Sigmoid colon (tissue), 7 donors: ENCODE results near the gene EBNA1BP2. TPM values are rescaled to one million over a fixed set of nuclear protein-coding genes. Genes with fewer than 3 reads are reported as not detected.

Source experiments
- DNase-seq: peaks from one replicate; pipeline ENCODE4 v3.0.0-alpha.2; 2019
- H3K27ac ChIP-seq, 4 donors: fragments of 200-600 bp; sonication (generic); one replicate each; pipeline ENCODE4 v1.5.1; 2016 to 2019; ENCODE audit warnings: mild to moderate bottlenecking in 1 of 4
- H3K27me3 ChIP-seq, 3 donors: fragments of 200-600 bp; sonication (generic); one replicate each; pipeline ENCODE4 v1.5.1; 2019; ENCODE audit warnings: mild to moderate bottlenecking in 1 of 3
- H3K36me3 ChIP-seq, 4 donors: fragments of 200-600 bp; sonication (generic); one replicate each; pipeline ENCODE4 v1.5.1; 2016 to 2019
- H3K4me1 ChIP-seq, 4 donors: fragments of 200-600 bp; sonication (generic); one replicate each; pipeline ENCODE4 v1.5.1; 2017 to 2019
- H3K4me3 ChIP-seq, 4 donors: fragments of 200-600 bp; sonication (generic); one replicate each; pipeline ENCODE4 v1.5.1; 2017 to 2019; ENCODE audit warnings: mild to moderate bottlenecking in 2 of 4, moderate library complexity in 1 of 4
- H3K9me3 ChIP-seq, 4 donors: fragments of 200-600 bp in 3 of 4; sonication (generic) in 3 of 4; one replicate each; pipeline versions ENCODE4 v1.5.1 to v1.6.1; 2013 to 2019
- EP300 ChIP-seq, 4 donors: sonication (generic); formaldehyde crosslinking; IDR thresholded peaks; one replicate each; pipeline ENCODE4 v1.6.1; 2017; ENCODE audit warnings: antibody characterized with exemption in 4 of 4
- POLR2A ChIP-seq, 2 donors: fragments of 450-650 bp; IDR thresholded peaks; one replicate each; pipeline ENCODE4 v1.6.1; 2016; ENCODE audit warnings: antibody characterized with exemption in 2 of 2, mild to moderate bottlenecking in 2 of 2, moderate library complexity in 2 of 2
- POLR2AphosphoS5 ChIP-seq, 4 donors: sonication (generic); formaldehyde crosslinking; IDR thresholded peaks; one replicate each; pipeline ENCODE4 v1.6.1; 2017; ENCODE audit warnings: antibody characterized with exemption in 4 of 4
- WGBS, 2 donors: extraction: QIAGEN DNeasy Blood & Tissue Kit; methylation state at CpG; one replicate each; pipeline ENCODE4 v1.1.7; 2013; 5-methylcytosine and 5-hydroxymethylcytosine counted together
- intact Hi-C: fragments of 100-400 bp; cut with DNase I; formaldehyde crosslinking; loops from one replicate; pipeline ENCODE4 v1.15.1; 2023
- polyA plus RNA-seq, 3 donors: library from polyadenylated mRNA; stranded (reverse); fragments of 200-250 nt; gene quantifications; one replicate each; pipeline ENCODE4 v1.2.3, GENCODE V29; 2013
- total RNA-seq, 4 donors: library from RNA; depleted of rRNA; stranded (reverse); fragments of >200 nt; gene quantifications; one replicate each; pipeline ENCODE4 v1.1.0, GENCODE V29; 2016
- TF ChIP-seq, protein P1 (sequence below), 4 experiments: fragments of 450-650 bp in 3 of 4; fragments of 200-600 bp in 1 of 4; IDR thresholded peaks; one replicate each; pipeline ENCODE4 v1.5.1; 2016 to 2019; ENCODE audit warnings: antibody characterized with exemption in 4 of 4, mild to moderate bottlenecking in 3 of 4, moderate library complexity in 2 of 4
- donor health status: healthy with polysubstance abuse.
- donor health status: Bipolar disorder and iron deficiency.
- donor health status: healthy.

The EBNA1BP2 gene
- total and polyA plus RNA-seq, 7 donors = 34.9 to 75.0 (median 48.7) TPM

GRCh38 chr1:43156026-43156425 lies 16.1 kb downstream of the EBNA1BP2 start:
- no peak for DNase-seq
- peaks cover 0 to 15% (median 3%) of the 10 kb centered on the region in 3 donors for H3K27me3 ChIP-seq
- H3K4me3 ChIP-seq = no peak overlapping the region
- H3K36me3 ChIP-seq = no peaks in the 10 kb centered on the region
- no peaks in the 10 kb centered on the region for H3K4me1 ChIP-seq
- 82 to 86% methylated on average over 7 of the region's 7 CpGs for WGBS, 2 donors
- TF ChIP-seq EP300 (IDR thresholded peaks at IDR 0.05) (no peak), POLR2A (IDR thresholded peaks at IDR 0.05) (no peak), POLR2AphosphoS5 (IDR thresholded peaks at IDR 0.05) (no peak)
- TF ChIP-seq, protein P1, sequence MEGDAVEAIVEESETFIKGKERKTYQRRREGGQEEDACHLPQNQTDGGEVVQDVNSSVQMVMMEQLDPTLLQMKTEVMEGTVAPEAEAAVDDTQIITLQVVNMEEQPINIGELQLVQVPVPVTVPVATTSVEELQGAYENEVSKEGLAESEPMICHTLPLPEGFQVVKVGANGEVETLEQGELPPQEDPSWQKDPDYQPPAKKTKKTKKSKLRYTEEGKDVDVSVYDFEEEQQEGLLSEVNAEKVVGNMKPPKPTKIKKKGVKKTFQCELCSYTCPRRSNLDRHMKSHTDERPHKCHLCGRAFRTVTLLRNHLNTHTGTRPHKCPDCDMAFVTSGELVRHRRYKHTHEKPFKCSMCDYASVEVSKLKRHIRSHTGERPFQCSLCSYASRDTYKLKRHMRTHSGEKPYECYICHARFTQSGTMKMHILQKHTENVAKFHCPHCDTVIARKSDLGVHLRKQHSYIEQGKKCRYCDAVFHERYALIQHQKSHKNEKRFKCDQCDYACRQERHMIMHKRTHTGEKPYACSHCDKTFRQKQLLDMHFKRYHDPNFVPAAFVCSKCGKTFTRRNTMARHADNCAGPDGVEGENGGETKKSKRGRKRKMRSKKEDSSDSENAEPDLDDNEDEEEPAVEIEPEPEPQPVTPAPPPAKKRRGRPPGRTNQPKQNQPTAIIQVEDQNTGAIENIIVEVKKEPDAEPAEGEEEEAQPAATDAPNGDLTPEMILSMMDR (IDR thresholded peaks at IDR 0.05) = no peak
- intact Hi-C loops = no loop called here
- no peak overlapping the region for H3K27ac ChIP-seq
- no peaks in the 10 kb centered on the region for H3K9me3 ChIP-seq

- 92 to 95% methylated on average over 6 of the region's 6 CpGs for WGBS, 2 donors
Observed at GRCh38 chr1:43153443-43153842, 18.6 kb downstream of the EBNA1BP2 start.

DNA sequence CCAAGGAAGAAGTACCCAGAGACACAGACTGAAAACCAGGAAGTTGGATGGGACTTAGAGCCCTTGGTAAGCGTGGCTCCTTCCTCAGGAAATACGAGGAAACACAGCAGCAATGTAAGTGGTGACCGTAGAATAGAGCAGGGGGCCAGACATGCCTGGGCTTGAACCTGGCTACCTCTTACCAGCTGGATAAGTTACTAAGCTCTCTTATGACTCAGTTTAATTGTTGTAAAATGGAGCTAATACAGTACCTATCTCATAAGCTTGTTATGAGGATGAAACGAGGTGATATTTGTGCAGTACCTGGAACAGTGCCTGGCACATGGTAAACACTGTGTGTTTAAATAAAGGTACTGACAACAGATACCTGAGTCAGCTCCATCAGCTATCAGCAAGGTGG lies 19.2 kb downstream of the EBNA1BP2 start:
- no peaks in the 10 kb centered on the region for H3K36me3 ChIP-seq
- DNase-seq = no peak
- no peak overlapping the region for H3K4me3 ChIP-seq
- peaks cover 0 to 5% (median 3%) of the 10 kb centered on the region in 4 donors for H3K4me1 ChIP-seq
- H3K27me3 ChIP-seq = peaks cover 0 to 46% (median 11%) of the 10 kb centered on the region in 3 donors
- H3K27ac ChIP-seq = no peak overlapping the region
- TF ChIP-seq POLR2AphosphoS5 (IDR thresholded peaks at IDR 0.05) (no peak), POLR2A (IDR thresholded peaks at IDR 0.05) (no peak), EP300 (IDR thresholded peaks at IDR 0.05) (no peak)
- TF ChIP-seq, protein P1 (IDR thresholded peaks at IDR 0.05) = no peak
- 37 to 65% methylated on average over 4 of the region's 4 CpGs for WGBS, 2 donors
- no peaks in the 10 kb centered on the region for H3K9me3 ChIP-seq
- intact Hi-C loops = no loop called here

More at GRCh38 chr1:43153443-43153842, 18.6 kb downstream of the EBNA1BP2 start:
- Histone ChIP-seq H3K4me3 (no peak overlapping the region), H3K36me3 (no peaks in the 10 kb centered on the region), H3K27me3 (peaks cover 0 to 41% (median 9%) of the 10 kb centered on the region in 3 donors), H3K9me3 (no peaks in the 10 kb centered on the region), H3K27ac (no peak overlapping the region), H3K4me1 (no peaks in the 10 kb centered on the region)
- TF ChIP-seq POLR2AphosphoS5 (IDR thresholded peaks at IDR 0.05) (no peak), EP300 (IDR thresholded peaks at IDR 0.05) (no peak), POLR2A (IDR thresholded peaks at IDR 0.05) (no peak)
- TF ChIP-seq, protein P1 (IDR thresholded peaks at IDR 0.05) = no peak
- DNase-seq = no peak
- intact Hi-C loops = no loop called here

GRCh38 chr1:43149889-43150288 lies 22.2 kb downstream of the EBNA1BP2 start:
- Histone ChIP-seq H3K9me3 (no peaks in the 10 kb centered on the region), H3K4me1 (peaks cover 0 to 12% (median 9%) of the 10 kb centered on the region in 4 donors), H3K27me3 (peaks cover 0 to 74% (median 11%) of the 10 kb centered on the region in 3 donors), H3K27ac (no peak overlapping the region), H3K36me3 (no peaks in the 10 kb centered on the region), H3K4me3 (no peak overlapping the region)
- no peak for DNase-seq
- intact Hi-C loops = no loop called here
- WGBS, 2 donors = 76 to 82% methylated on average over 5 of the region's 5 CpGs
- no peak for TF ChIP-seq EP300 (IDR thresholded peaks at IDR 0.05)
- no peak for TF ChIP-seq POLR2A (IDR thresholded peaks at IDR 0.05)
- TF ChIP-seq, protein P1 (IDR thresholded peaks at IDR 0.05) = no peak
- no peak for TF ChIP-seq POLR2AphosphoS5 (IDR thresholded peaks at IDR 0.05)
